ENCODE data around the gene PPP1R36. TPM values are rescaled to one million over a fixed set of nuclear protein-coding genes. Genes with fewer than 3 reads are reported as not detected.
A peak's percentile ranks its signal among the peaks of the same experiment; 100 is the strongest.

PPP1R36 gene
- total RNA-seq, 1 experiment from 2014 or later: 0.50 TPM

- Histone ChIP-seq H3T11ph (ENCODE audit: low read length) (no peak overlapping the region), H2BK5ac (ENCODE audit: insufficient read length, low read length) (no peak overlapping the region), H3K4me2 (ENCODE audit: insufficient read depth, insufficient read length, low read length) (peak overlapping the region; percentile 11), H2AK5ac (ENCODE audit: insufficient read length, low read length) (no peak overlapping the region), H3K27me3 (ENCODE audit: insufficient read depth, low read length) (no peaks in the 10 kb centered on the region), H3K23me2 (ENCODE audit: insufficient read length, low read depth, low read length, poor library complexity, severe bottlenecking) (no peaks in the 10 kb centered on the region), H3K23ac (ENCODE audit: insufficient read length, low read depth, low read length) (no peak overlapping the region), H2BK20ac (ENCODE audit: low read depth, low read length, poor library complexity, severe bottlenecking) (no peak overlapping the region), H2AFZ (ENCODE audit: low read length) (peak overlapping the region; percentile 42), H2BK15ac (ENCODE audit: low read depth, low read length) (no peak overlapping the region), H3K9ac (ENCODE audit: extremely low read depth, insufficient read length, low read length) (no peak overlapping the region), H2BK120ac (ENCODE audit: low read depth, low read length, poor library complexity, severe bottlenecking) (no peak overlapping the region), H2BK12ac (ENCODE audit: insufficient read length, low read depth, low read length) (no peak overlapping the region), H4K20me1 (ENCODE audit: control insufficient read depth, insufficient read depth, insufficient read length) (no peaks in the 10 kb centered on the region), H3K4ac (ENCODE audit: low read depth, low read length) (no peak overlapping the region), H3K14ac (ENCODE audit: insufficient read depth, low read length) (no peak overlapping the region), H3K18ac (ENCODE audit: insufficient read length, low read depth, low read length) (peak overlapping the region; percentile 53), H3K4me1 (ENCODE audit: insufficient read depth, low read length) (no peaks in the 10 kb centered on the region; the same call in 1 of the 2 replicates), H4K8ac (replicated peaks; ENCODE audit: insufficient read length, low read depth, low read length) (no peak overlapping the region), H3K9me3 (ENCODE audit: control insufficient read depth, low read depth, low read length) (no peaks in the 10 kb centered on the region), H3K79me1 (ENCODE audit: insufficient read depth, low read depth, low read length, poor library complexity, severe bottlenecking) (no peaks in the 10 kb centered on the region), H4K91ac (ENCODE audit: insufficient read length, low read depth, low read length) (no peak overlapping the region), H4K5ac (ENCODE audit: insufficient read length, low read depth, low read length) (no peak overlapping the region), H3K79me2 (ENCODE audit: insufficient read depth, low read length) (no peaks in the 10 kb centered on the region), H3K56ac (ENCODE audit: insufficient read length, low read depth, low read length) (no peak overlapping the region), H3K27ac (ENCODE audit: insufficient read length, low read depth, low read length) (no peak overlapping the region)
- DNase-seq: no peak
- Mint-ChIP-seq H3K4me3 (0 out of 5 replicates have a peak overlapping the region, but pooled peaks of 1 of the 2 experiments have one; percentile 21), H3K27ac (peak overlapping the region in 2 of 3 experiments; percentile 97 to 98; a peak in 4 of 7 replicates), H3K27me3 (ENCODE audit: low read depth) (no peaks in the 10 kb centered on the region), H3K36me3 (ENCODE audit: insufficient read depth in 1 of 3, low read depth in 3 of 3) (no peaks in the 10 kb centered on the region), H3K9me3 (no peaks in the 10 kb centered on the region), H3K4me1 (peaks cover 23 to 27% of the 10 kb centered on the region in 2 experiments)
- TF ChIP-seq CTCF (conservative IDR thresholded peaks at IDR 0.05): no peak
Measured at GRCh38 chr14:64572386-64573104, 22.8 kb downstream of the PPP1R36 start.

All from H9 (cell line).